Activated T-cell treated with anti-CD3 and anti-CD28 coated beads for 24 hours (primary cell): ENCODE results near the gene CHST2.
A peak's percentile ranks its signal among the peaks of the same experiment; 100 is the strongest.
"Not testable (repeated sequence)": the region's sequence is repeated elsewhere in the genome, so short reads cannot be mapped to it uniquely, and the experiment has no call there.

Source experiments
- DNase-seq: peaks from one replicate; pipeline ENCODE4 v3.0.0-alpha.2; 2020; ENCODE audit warnings: low read depth

The CHST2 gene

GRCh38 chr3:143119009-143119914, at the start of gene CHST2:
CHST2 (plus strand) TSS chr3:143119771; CDS start chr3:143120817, 1,046 bp downstream.
- peak; percentile 61 for DNase-seq

- no peak for DNase-seq
These were observed 48.5 kb upstream of the CHST2 start for GRCh38 chr3:143070977-143071551.

- no peak for DNase-seq
These were observed 47.8 kb upstream of the CHST2 start for GRCh38 chr3:143071776-143072175.

GRCh38 chr3:143072298-143073020, 47.1 kb upstream of the CHST2 start:
- not testable (repeated sequence) for DNase-seq

- DNase-seq = not testable (repeated sequence)
These were observed 46.0 kb upstream of the CHST2 start for GRCh38 chr3:143073541-143073940.

GRCh38 chr3:143073983-143074382, 45.6 kb upstream of the CHST2 start:
- not testable (repeated sequence) for DNase-seq

GRCh38 chr3:143078883-143079282, 40.7 kb upstream of the CHST2 start:
- no peak for DNase-seq

GRCh38 chr3:143080196-143080595, 39.4 kb upstream of the CHST2 start:
- no peak for DNase-seq

GRCh38 chr3:143081365-143081764, 38.2 kb upstream of the CHST2 start:
- no peak for DNase-seq

GRCh38 chr3:143081844-143082778, 37.5 kb upstream of the CHST2 start:
- no peak for DNase-seq

GRCh38 chr3:143083781-143084180, 35.8 kb upstream of the CHST2 start:
- DNase-seq = no peak

- DNase-seq = no peak
These were observed 34.5 kb upstream of the CHST2 start for GRCh38 chr3:143084856-143085731.

GRCh38 chr3:143088835-143089234, 30.7 kb upstream of the CHST2 start:
- no peak for DNase-seq

GRCh38 chr3:143089965-143090364, 29.6 kb upstream of the CHST2 start:
- DNase-seq = no peak

GRCh38 chr3:143090486-143090885, 29.1 kb upstream of the CHST2 start:
- DNase-seq = no peak

GRCh38 chr3:143090976-143091837, 28.4 kb upstream of the CHST2 start:
- no peak for DNase-seq

- DNase-seq = no peak
These were observed 27.4 kb upstream of the CHST2 start for GRCh38 chr3:143092191-143092590.

GRCh38 chr3:143095813-143096212, 23.8 kb upstream of the CHST2 start:
- no peak for DNase-seq

- DNase-seq = no peak
These were observed 21.4 kb upstream of the CHST2 start for GRCh38 chr3:143098032-143098764.
